GM18868 (cell line): ENCODE data around the gene SLC1A5.

Experiments
- ATAC-seq: cut with Tn5 transposase; IDR thresholded peaks from one replicate; pipeline ENCODE4 v1.9.1; 2021; ENCODE audit warnings: mild to moderate bottlenecking, moderate library complexity; ENCODE audit not compliant: unreplicated experiment

The SLC1A5 gene

GRCh38 chr19:46726971-46727501 lies 61.4 kb downstream of the SLC1A5 start:
- ATAC-seq: no peak

- no peak for ATAC-seq
Observed at GRCh38 chr19:46726551-46726950, 61.8 kb downstream of the SLC1A5 start.

GRCh38 chr19:46725859-46726393 lies 62.5 kb downstream of the SLC1A5 start:
- ATAC-seq: no peak

- no peak for ATAC-seq
Observed at GRCh38 chr19:46725036-46725820, 63.2 kb downstream of the SLC1A5 start.
